K562 (cell line): ENCODE results near the gene YPEL1. TPM values are rescaled to one million over a fixed set of nuclear protein-coding genes. Genes with fewer than 3 reads are reported as not detected.

ENCODE experiments used
- CHD1 ChIP-seq: fragments of 200-600 bp; sonication (generic); IDR thresholded peaks from one replicate; pipeline ENCODE4 v1.6.1; 2012; ENCODE audit warnings: mild to moderate bottlenecking, moderate library complexity, low read length, inconsistent platforms
- DEAF1 ChIP-seq: fragments of 450-650 bp; formaldehyde crosslinking; IDR thresholded peaks from 2 replicates; pipeline ENCODE4 v1.4.0; 2020; ENCODE audit warnings: mild to moderate bottlenecking, moderate library complexity
- E2F8 ChIP-seq: fragments of 450-650 bp; IDR thresholded peaks from 2 replicates; pipeline ENCODE4 v1.7.1; 2018; ENCODE audit warnings: mild to moderate bottlenecking, low read depth; ENCODE audit not compliant: partially characterized antibody
- FOXM1 ChIP-seq, 2 experiments: fragments of 450-650 bp in 1 of 2; sonication (generic) in 1 of 2; formaldehyde crosslinking in 1 of 2; IDR thresholded peaks; 2 replicates each; pipeline versions ENCODE4 v1.6.1 to v1.9.0; 2017 to 2022; ENCODE audit warnings: low read depth in 2 of 2, mild to moderate bottlenecking in 2 of 2, missing genetic modification reagents in 1 of 2, moderate library complexity in 1 of 2
- HLTF ChIP-seq: fragments of 450-650 bp; IDR thresholded peaks from 2 replicates; pipeline ENCODE4 v1.6.1; 2016
- KLF10 ChIP-seq: fragments of 250-450 bp; sonication (Bioruptor Pico); IDR thresholded peaks from 2 replicates; pipeline ENCODE4 v1.6.1; 2021; ENCODE audit warnings: matching md5 sums
- MTA1 ChIP-seq: fragments of 450-650 bp; IDR thresholded peaks from 2 replicates; pipeline ENCODE4 v1.6.1; 2017; ENCODE audit warnings: borderline replicate concordance
- NR2F6 ChIP-seq: fragments of 450-650 bp; formaldehyde crosslinking; IDR thresholded peaks from 2 replicates; pipeline ENCODE4 v1.4.0; 2020; ENCODE audit warnings: mild to moderate bottlenecking
- PBX2 ChIP-seq, 2 experiments: IDR thresholded peaks in 1 of 2; conservative IDR thresholded peaks in 1 of 2; 2 replicates each; pipeline ENCODE4 v1.6.1; 2016; ENCODE audit warnings: low read depth in 2 of 2, mild to moderate bottlenecking in 1 of 2, missing compliant biosample characterization in 1 of 2, missing genetic modification characterization in 1 of 2, moderate library complexity in 1 of 2
- RUNX1 ChIP-seq: sonication (generic); IDR thresholded peaks from 2 replicates; pipeline ENCODE4 v1.6.1; 2016; ENCODE audit warnings: antibody characterized with exemption, low read depth
- ZBTB1 ChIP-seq: sonication (generic); formaldehyde crosslinking; IDR thresholded peaks from 2 replicates; pipeline ENCODE4 v1.8.1; 2023; ENCODE audit warnings: missing genetic modification reagents, low read depth, mild to moderate bottlenecking, borderline replicate concordance
- polyA plus RNA-seq, 8 experiments: library from polyadenylated mRNA; depleted of rRNA in 4 of 8; stranded (reverse) in 5 of 8; unstranded in 3 of 8; fragments of >200 nt; fragmentation: Nextera tagmentation in 2 of 8; fragmentation: Illumina TruSeq in 1 of 8; extraction: Ambion mirVana in 2 of 8; extraction: Trizol in 1 of 8; gene quantifications; 2 replicates each; pipeline versions ENCODE4 v1.2.1 to v1.2.3, GENCODE V29; 2011 to 2014; ENCODE audit warnings: inconsistent platforms in 1 of 8, missing spikeins in 1 of 8
- total RNA-seq, 7 experiments: library from RNA; depleted of rRNA in 6 of 7; stranded (reverse); fragments of >200 nt in 6 of 7; fragmentation: Illumina TruSeq in 2 of 7; extraction: Trizol in 2 of 7; gene quantifications; 2 replicates each; pipeline versions ENCODE4 v1.2.1 to v1.2.3, GENCODE V29; 2011 to 2021; ENCODE audit warnings: low replicate concordance in 1 of 7
- TF ChIP-seq, protein P1 (sequence below): sonication (generic); formaldehyde crosslinking; IDR thresholded peaks from 2 replicates; pipeline ENCODE4 v1.4.0; 2020; ENCODE audit warnings: mild to moderate bottlenecking, missing genetic modification reagents
- TF ChIP-seq, protein P2 (sequence below): fragments of 450-650 bp; formaldehyde crosslinking; IDR thresholded peaks from 2 replicates; pipeline ENCODE4 v1.4.0; 2020; ENCODE audit warnings: mild to moderate bottlenecking, moderate library complexity

YPEL1 gene
- total and polyA plus RNA-seq, 9 of the 15 experiments (the other 6 are each of a cell fraction or from before 2014, with no cell fraction given): 0.07 to 2.2 (median 0.46) TPM

DNA sequence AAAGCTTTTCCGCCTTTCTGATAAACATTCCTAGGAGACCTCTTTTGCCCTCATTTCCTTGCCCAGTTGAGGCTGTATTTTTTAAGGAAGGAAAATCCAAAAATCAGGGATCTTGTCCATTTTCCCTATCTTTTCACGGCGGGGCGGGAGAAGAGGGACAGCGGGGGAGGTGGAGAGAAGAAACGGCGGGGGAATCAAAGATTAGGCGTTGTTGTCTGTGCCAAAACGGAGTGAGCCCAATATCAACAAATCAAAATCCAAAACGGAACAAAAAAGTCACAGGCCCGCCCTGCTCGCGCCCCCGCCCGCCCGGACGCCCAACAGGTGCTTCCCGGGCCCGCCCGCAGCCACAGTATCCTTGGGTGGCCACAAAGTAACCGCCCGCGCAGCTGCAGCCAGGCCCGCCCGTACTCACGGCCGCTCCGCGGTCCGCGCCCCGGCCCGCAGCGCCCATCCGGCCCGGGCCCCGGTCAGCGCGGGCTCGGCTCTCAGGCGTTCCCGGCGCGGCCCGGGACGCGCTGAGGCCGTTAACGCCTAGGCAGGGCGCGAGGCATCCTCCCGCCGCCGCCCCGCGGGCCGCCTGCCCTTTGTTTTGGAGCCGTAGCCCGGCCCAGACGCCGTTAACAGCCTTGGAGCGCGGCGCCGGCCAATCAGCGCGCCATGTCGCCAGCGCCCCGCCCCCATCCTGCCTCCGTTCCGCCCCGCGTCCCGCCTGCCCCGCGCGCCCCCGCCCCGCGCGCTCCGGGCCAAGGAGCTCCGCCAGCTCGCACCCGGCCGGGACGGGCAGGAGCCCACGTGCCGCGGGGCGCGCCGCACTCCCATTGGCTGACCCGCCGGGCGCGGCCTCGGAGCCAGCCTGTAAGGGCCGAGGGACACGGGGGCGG is at the start of gene YPEL1 (continued):
- TF ChIP-seq, protein P1, sequence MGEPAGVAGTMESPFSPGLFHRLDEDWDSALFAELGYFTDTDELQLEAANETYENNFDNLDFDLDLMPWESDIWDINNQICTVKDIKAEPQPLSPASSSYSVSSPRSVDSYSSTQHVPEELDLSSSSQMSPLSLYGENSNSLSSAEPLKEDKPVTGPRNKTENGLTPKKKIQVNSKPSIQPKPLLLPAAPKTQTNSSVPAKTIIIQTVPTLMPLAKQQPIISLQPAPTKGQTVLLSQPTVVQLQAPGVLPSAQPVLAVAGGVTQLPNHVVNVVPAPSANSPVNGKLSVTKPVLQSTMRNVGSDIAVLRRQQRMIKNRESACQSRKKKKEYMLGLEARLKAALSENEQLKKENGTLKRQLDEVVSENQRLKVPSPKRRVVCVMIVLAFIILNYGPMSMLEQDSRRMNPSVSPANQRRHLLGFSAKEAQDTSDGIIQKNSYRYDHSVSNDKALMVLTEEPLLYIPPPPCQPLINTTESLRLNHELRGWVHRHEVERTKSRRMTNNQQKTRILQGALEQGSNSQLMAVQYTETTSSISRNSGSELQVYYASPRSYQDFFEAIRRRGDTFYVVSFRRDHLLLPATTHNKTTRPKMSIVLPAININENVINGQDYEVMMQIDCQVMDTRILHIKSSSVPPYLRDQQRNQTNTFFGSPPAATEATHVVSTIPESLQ (CRISPR knock-in tag): no peak
- TF ChIP-seq NR2F6 (no peak), DEAF1 (CRISPR knock-in tag) (no peak), PBX2 (CRISPR knock-in tag; IDR thresholded peaks at IDR 0.05; ENCODE audit: low read depth) (no peak), PBX2 (tag; conservative IDR thresholded peaks at IDR 0.05; ENCODE audit: low read depth) (no peak), HLTF (no peak), E2F8 (no peak), ZBTB1 (CRISPR knock-in tag) (no peak), MTA1 (no peak), FOXM1 (IDR thresholded peaks at IDR 0.05; ENCODE audit: low read depth) (no peak), FOXM1 (CRISPR knock-in tag; IDR thresholded peaks at IDR 0.05; ENCODE audit: low read depth) (no peak), RUNX1 (no peak), KLF10 (CRISPR knock-in tag) (no peak), CHD1 (peak; percentile 83)
- TF ChIP-seq, protein P2, sequence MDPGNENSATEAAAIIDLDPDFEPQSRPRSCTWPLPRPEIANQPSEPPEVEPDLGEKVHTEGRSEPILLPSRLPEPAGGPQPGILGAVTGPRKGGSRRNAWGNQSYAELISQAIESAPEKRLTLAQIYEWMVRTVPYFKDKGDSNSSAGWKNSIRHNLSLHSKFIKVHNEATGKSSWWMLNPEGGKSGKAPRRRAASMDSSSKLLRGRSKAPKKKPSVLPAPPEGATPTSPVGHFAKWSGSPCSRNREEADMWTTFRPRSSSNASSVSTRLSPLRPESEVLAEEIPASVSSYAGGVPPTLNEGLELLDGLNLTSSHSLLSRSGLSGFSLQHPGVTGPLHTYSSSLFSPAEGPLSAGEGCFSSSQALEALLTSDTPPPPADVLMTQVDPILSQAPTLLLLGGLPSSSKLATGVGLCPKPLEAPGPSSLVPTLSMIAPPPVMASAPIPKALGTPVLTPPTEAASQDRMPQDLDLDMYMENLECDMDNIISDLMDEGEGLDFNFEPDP (CRISPR knock-in tag): no peak
